K562 (cell line): Measurements from ENCODE around the gene PIGN. TPM values are rescaled to one million over a fixed set of nuclear protein-coding genes. Genes with fewer than 3 reads are reported as not detected.

Experiments
- FOS ChIP-seq: IDR thresholded peaks from 3 replicates; pipeline ENCODE4 v1.6.1; 2011; ENCODE audit not compliant: insufficient read length; ENCODE audit errors: extremely low read depth
- IRF2 ChIP-seq: sonication (generic); formaldehyde crosslinking; IDR thresholded peaks from 2 replicates; pipeline ENCODE4 v1.8.1; 2022; ENCODE audit warnings: mild to moderate bottlenecking, missing genetic modification reagents
- ZNF592 ChIP-seq: fragments of 450-650 bp; IDR thresholded peaks from 2 replicates; pipeline ENCODE4 v1.6.1; 2017; ENCODE audit warnings: antibody characterized with exemption, mild to moderate bottlenecking
- polyA plus RNA-seq, 8 experiments: library from polyadenylated mRNA; depleted of rRNA in 4 of 8; stranded (reverse) in 5 of 8; unstranded in 3 of 8; fragments of >200 nt; fragmentation: Nextera tagmentation in 2 of 8; fragmentation: Illumina TruSeq in 1 of 8; extraction: Ambion mirVana in 2 of 8; extraction: Trizol in 1 of 8; gene quantifications; 2 replicates each; pipeline versions ENCODE4 v1.2.1 to v1.2.3, GENCODE V29; 2011 to 2014; ENCODE audit warnings: inconsistent platforms in 1 of 8, missing spikeins in 1 of 8
- total RNA-seq, 7 experiments: library from RNA; depleted of rRNA in 6 of 7; stranded (reverse); fragments of >200 nt in 6 of 7; fragmentation: Illumina TruSeq in 2 of 7; extraction: Trizol in 2 of 7; gene quantifications; 2 replicates each; pipeline versions ENCODE4 v1.2.1 to v1.2.3, GENCODE V29; 2011 to 2021; ENCODE audit warnings: low replicate concordance in 1 of 7
- TF ChIP-seq, protein P1 (sequence below): sonication (generic); formaldehyde crosslinking; IDR thresholded peaks from 2 replicates; pipeline ENCODE4 v1.8.1; 2023; ENCODE audit warnings: mild to moderate bottlenecking, missing genetic modification reagents
- TF ChIP-seq, protein P2 (sequence below): fragments of 450-650 bp; IDR thresholded peaks from 2 replicates; pipeline ENCODE4 v1.6.1; 2017; ENCODE audit warnings: mild to moderate bottlenecking, moderate library complexity

PIGN gene
- total and polyA plus RNA-seq, 9 of the 15 experiments (the other 6 are each of a cell fraction or from before 2014, with no cell fraction given), result 9.9 to 25.6 (median 17.3) TPM

- TF ChIP-seq IRF2 (no peak), FOS (no peak), ZNF592 (no peak)
- TF ChIP-seq, protein P1, sequence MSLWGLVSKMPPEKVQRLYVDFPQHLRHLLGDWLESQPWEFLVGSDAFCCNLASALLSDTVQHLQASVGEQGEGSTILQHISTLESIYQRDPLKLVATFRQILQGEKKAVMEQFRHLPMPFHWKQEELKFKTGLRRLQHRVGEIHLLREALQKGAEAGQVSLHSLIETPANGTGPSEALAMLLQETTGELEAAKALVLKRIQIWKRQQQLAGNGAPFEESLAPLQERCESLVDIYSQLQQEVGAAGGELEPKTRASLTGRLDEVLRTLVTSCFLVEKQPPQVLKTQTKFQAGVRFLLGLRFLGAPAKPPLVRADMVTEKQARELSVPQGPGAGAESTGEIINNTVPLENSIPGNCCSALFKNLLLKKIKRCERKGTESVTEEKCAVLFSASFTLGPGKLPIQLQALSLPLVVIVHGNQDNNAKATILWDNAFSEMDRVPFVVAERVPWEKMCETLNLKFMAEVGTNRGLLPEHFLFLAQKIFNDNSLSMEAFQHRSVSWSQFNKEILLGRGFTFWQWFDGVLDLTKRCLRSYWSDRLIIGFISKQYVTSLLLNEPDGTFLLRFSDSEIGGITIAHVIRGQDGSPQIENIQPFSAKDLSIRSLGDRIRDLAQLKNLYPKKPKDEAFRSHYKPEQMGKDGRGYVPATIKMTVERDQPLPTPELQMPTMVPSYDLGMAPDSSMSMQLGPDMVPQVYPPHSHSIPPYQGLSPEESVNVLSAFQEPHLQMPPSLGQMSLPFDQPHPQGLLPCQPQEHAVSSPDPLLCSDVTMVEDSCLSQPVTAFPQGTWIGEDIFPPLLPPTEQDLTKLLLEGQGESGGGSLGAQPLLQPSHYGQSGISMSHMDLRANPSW (CRISPR knock-in tag), result no peak
- TF ChIP-seq, protein P2, sequence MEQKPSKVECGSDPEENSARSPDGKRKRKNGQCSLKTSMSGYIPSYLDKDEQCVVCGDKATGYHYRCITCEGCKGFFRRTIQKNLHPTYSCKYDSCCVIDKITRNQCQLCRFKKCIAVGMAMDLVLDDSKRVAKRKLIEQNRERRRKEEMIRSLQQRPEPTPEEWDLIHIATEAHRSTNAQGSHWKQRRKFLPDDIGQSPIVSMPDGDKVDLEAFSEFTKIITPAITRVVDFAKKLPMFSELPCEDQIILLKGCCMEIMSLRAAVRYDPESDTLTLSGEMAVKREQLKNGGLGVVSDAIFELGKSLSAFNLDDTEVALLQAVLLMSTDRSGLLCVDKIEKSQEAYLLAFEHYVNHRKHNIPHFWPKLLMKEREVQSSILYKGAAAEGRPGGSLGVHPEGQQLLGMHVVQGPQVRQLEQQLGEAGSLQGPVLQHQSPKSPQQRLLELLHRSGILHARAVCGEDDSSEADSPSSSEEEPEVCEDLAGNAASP, result no peak
Observed at GRCh38 chr18:62140259-62140658, 46.6 kb downstream of the PIGN start (continued).
